OCI-LY1 (cell line): ENCODE measurements around the gene EVL.

Experiments used
- H2AFZ ChIP-seq: fragments of 200-600 bp; sonication (generic), shearing (Covaris generic); 2 replicates; pipeline ENCODE4 v1.6.0; 2014; ENCODE audit warnings: antibody characterized with exemption, mild to moderate bottlenecking, low read length
- H3F3A ChIP-seq: fragments of 200-600 bp; sonication (generic), shearing (Covaris generic); 2 replicates; pipeline ENCODE4 v1.6.0; 2014; ENCODE audit warnings: mild to moderate bottlenecking, antibody characterized with exemption, low read length, moderate library complexity; ENCODE audit not compliant: insufficient read depth
- H3K27ac ChIP-seq: fragments of 200-600 bp; sonication (generic); 2 replicates; pipeline ENCODE4 v1.5.1; 2014; ENCODE audit warnings: low read length, mixed run types, mild to moderate bottlenecking, low read depth; ENCODE audit not compliant: poor library complexity, severe bottlenecking
- H3K27me3 ChIP-seq: fragments of 200-600 bp; sonication (generic); 2 replicates; pipeline ENCODE4 v1.6.0; 2014; ENCODE audit warnings: antibody characterized with exemption, mild to moderate bottlenecking, low read length, moderate library complexity; ENCODE audit not compliant: insufficient read depth
- H3K36me3 ChIP-seq: fragments of 200-600 bp; sonication (generic); 2 replicates; pipeline ENCODE4 v1.6.1; 2014; ENCODE audit warnings: mild to moderate bottlenecking, antibody characterized with exemption, low read length, moderate library complexity, mixed read lengths; ENCODE audit not compliant: insufficient read depth
- H3K4me1 ChIP-seq: fragments of 200-600 bp; sonication (generic); 2 replicates; pipeline ENCODE4 v1.5.1; 2014; ENCODE audit warnings: mild to moderate bottlenecking, low read length, moderate library complexity; ENCODE audit not compliant: insufficient read depth, severe bottlenecking
- H3K4me2 ChIP-seq: fragments of 200-600 bp; sonication (generic), shearing (Covaris generic); 2 replicates; pipeline ENCODE4 v1.6.1; 2014; ENCODE audit warnings: low read length
- H3K4me3 ChIP-seq: fragments of 200-600 bp; sonication (generic); 2 replicates; pipeline ENCODE4 v1.5.1; 2014; ENCODE audit warnings: low read length, low read depth, mild to moderate bottlenecking, mixed read lengths; ENCODE audit not compliant: poor library complexity, severe bottlenecking
- H3K79me2 ChIP-seq: fragments of 200-600 bp; shearing (Covaris generic); 2 replicates; pipeline ENCODE4 v1.6.1; 2016; ENCODE audit warnings: mixed run types, low read length, mixed read lengths; ENCODE audit not compliant: insufficient read depth
- H3K9ac ChIP-seq: fragments of 200-600 bp; sonication (generic), shearing (Covaris generic); 2 replicates; pipeline ENCODE4 v1.6.1; 2014; ENCODE audit warnings: mild to moderate bottlenecking, low read length, mixed read lengths
- H3K9me2 ChIP-seq: fragments of 200-600 bp; sonication (generic), shearing (Covaris generic); 2 replicates; pipeline ENCODE4 v1.6.1; 2014; ENCODE audit warnings: low read depth, mild to moderate bottlenecking, low read length, mixed read lengths
- H3K9me3 ChIP-seq: fragments of 200-600 bp; shearing (Covaris generic); 2 replicates; pipeline ENCODE4 v1.6.1; 2014; ENCODE audit warnings: low read length, mixed read lengths
- H4K20me1 ChIP-seq: fragments of 200-600 bp; sonication (generic), shearing (Covaris generic); 2 replicates; pipeline ENCODE4 v1.6.0; 2016; ENCODE audit warnings: mild to moderate bottlenecking, low read length; ENCODE audit not compliant: insufficient read depth
- EZH2 ChIP-seq: fragments of 200-600 bp; sonication (generic), shearing (Covaris generic); IDR thresholded peaks from 2 replicates; pipeline ENCODE4 v1.8.0; 2017; ENCODE audit warnings: borderline replicate concordance, mixed run types, mild to moderate bottlenecking, antibody characterized with exemption, low read length, moderate library complexity, mixed read lengths
- TF ChIP-seq, protein P1 (sequence below): fragments of 200-600 bp; sonication (generic), shearing (Covaris generic); IDR thresholded peaks from 2 replicates; pipeline ENCODE4 v1.5.1; 2017; ENCODE audit warnings: mild to moderate bottlenecking, antibody characterized with exemption, low read length, moderate library complexity, mixed read lengths

The EVL gene

GRCh38 chr14:100067971-100068959 is 3.0 kb downstream of the EVL start:
- H3K4me2 ChIP-seq = peak overlapping the region; percentile 77
- no peaks in the 10 kb centered on the region for H3K79me2 ChIP-seq
- H3F3A ChIP-seq = no peaks in the 10 kb centered on the region
- H4K20me1 ChIP-seq = no peaks in the 10 kb centered on the region
- H3K4me3 ChIP-seq = peak overlapping the region; percentile 55
- no peak overlapping the region for H2AFZ ChIP-seq
- H3K9ac ChIP-seq = peak overlapping the region; percentile 69
- no peaks in the 10 kb centered on the region for H3K27me3 ChIP-seq
- no peaks in the 10 kb centered on the region for H3K9me2 ChIP-seq
- H3K9me3 ChIP-seq = no peaks in the 10 kb centered on the region
- H3K4me1 ChIP-seq = peaks cover 92% of the 10 kb centered on the region
- H3K36me3 ChIP-seq = peaks cover 3% of the 10 kb centered on the region; the same call in 1 of the 2 replicates
- TF ChIP-seq EZH2 = no peak
- TF ChIP-seq, protein P1, sequence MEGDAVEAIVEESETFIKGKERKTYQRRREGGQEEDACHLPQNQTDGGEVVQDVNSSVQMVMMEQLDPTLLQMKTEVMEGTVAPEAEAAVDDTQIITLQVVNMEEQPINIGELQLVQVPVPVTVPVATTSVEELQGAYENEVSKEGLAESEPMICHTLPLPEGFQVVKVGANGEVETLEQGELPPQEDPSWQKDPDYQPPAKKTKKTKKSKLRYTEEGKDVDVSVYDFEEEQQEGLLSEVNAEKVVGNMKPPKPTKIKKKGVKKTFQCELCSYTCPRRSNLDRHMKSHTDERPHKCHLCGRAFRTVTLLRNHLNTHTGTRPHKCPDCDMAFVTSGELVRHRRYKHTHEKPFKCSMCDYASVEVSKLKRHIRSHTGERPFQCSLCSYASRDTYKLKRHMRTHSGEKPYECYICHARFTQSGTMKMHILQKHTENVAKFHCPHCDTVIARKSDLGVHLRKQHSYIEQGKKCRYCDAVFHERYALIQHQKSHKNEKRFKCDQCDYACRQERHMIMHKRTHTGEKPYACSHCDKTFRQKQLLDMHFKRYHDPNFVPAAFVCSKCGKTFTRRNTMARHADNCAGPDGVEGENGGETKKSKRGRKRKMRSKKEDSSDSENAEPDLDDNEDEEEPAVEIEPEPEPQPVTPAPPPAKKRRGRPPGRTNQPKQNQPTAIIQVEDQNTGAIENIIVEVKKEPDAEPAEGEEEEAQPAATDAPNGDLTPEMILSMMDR = no peak
- peak overlapping the region; percentile 95 for H3K27ac ChIP-seq

DNA sequence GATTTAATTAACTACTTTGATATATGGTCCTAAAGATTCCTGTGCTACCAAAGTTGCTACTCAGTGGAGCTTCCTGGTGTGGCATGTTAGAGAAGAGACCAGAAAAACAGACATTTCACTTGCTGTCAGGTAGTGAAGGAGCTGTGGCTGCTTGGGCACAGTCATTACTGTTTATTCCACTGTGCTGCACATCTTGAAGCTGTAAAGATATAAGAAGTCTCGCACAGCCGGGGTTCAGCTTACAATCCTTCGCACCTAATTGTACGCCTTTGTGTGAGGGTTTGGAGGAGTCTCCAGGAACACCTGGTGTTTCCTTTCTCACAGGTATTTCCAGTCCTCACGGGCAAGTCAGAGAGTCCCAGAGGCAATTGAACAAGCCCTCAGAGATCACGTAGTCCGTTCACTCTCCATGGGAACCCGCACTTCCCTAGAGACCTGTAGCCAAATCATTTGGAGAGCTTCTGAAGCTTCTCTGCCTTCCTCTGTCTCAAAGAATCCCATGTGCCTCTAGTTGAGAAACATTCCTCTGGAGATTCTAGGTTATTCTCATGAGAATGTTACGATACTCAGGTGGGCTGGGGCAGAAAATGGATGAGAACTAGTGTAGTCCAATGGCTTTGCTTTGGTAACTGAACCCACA is 4.1 kb downstream of the EVL start:
- peaks cover 10% of the 10 kb centered on the region for H3K36me3 ChIP-seq
- peak overlapping the region; percentile 55 for H3K4me3 ChIP-seq
- H3K27ac ChIP-seq = peak overlapping the region; percentile 95
- peaks cover 96% of the 10 kb centered on the region for H3K4me1 ChIP-seq
- no peaks in the 10 kb centered on the region for H3F3A ChIP-seq
- no peaks in the 10 kb centered on the region for H3K9me2 ChIP-seq
- H3K4me2 ChIP-seq = peak overlapping the region; percentile 77
- H3K9ac ChIP-seq = peak overlapping the region; percentile 69
- no peaks in the 10 kb centered on the region for H3K79me2 ChIP-seq
- no peak for TF ChIP-seq EZH2
- TF ChIP-seq, protein P1 = no peak
- H3K27me3 ChIP-seq = no peaks in the 10 kb centered on the region
- H2AFZ ChIP-seq = no peak overlapping the region
- H3K9me3 ChIP-seq = no peaks in the 10 kb centered on the region
- H4K20me1 ChIP-seq = no peaks in the 10 kb centered on the region

DNA sequence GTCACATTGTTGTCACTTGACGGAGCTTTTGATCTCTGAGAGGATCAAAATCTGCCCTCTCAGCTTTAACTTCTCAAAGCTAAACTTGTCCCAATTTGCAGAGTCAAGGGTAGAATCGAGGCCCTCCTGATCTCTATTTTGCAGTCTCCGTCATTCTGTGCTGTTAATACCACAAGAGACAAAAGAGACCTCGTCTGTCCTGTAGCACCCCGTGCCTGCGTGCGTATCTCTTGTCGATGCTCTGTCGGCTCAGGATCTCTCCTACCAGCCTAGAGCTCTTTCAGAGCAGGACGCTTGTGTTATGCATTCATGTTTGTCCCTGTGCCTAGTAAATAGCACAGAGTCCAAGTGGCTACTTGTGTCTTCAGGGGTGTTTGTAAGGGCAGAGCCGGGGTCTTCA is 5.1 kb downstream of the EVL start:
- H3K9me2 ChIP-seq = no peaks in the 10 kb centered on the region

More for the DNA sequence above, 5.1 kb downstream of the EVL start:
- H3K4me1 ChIP-seq = peaks cover 89% of the 10 kb centered on the region
- H3K27me3 ChIP-seq = no peaks in the 10 kb centered on the region
- peaks cover 20% of the 10 kb centered on the region for H3K36me3 ChIP-seq
- peak overlapping the region; percentile 21 for H3K4me2 ChIP-seq
- no peak overlapping the region for H2AFZ ChIP-seq
- H3F3A ChIP-seq = no peaks in the 10 kb centered on the region
- H3K79me2 ChIP-seq = no peaks in the 10 kb centered on the region
- TF ChIP-seq, protein P1 = no peak
- no peak for TF ChIP-seq EZH2
- H3K4me3 ChIP-seq = peak overlapping the region; percentile 7
- peak overlapping the region; percentile 95 for H3K27ac ChIP-seq
- no peaks in the 10 kb centered on the region for H4K20me1 ChIP-seq
- H3K9me3 ChIP-seq = no peaks in the 10 kb centered on the region
- peak overlapping the region; percentile 23; the same call in 1 of the 2 replicates for H3K9ac ChIP-seq
